LNCaP clone FGC (cell line): ENCODE results near the gene SOCS2.
A peak's percentile ranks its signal among the peaks of the same experiment; 100 is the strongest.

Source experiments
- DNase-seq: peaks from one replicate; pipeline ENCODE4 v3.0.0-alpha.2; 2011; ENCODE audit warnings: low read depth
- H3K4me3 ChIP-seq: 2 replicates; pipeline ENCODE4 v1.5.1; 2011; ENCODE audit warnings: mild to moderate bottlenecking, low read depth, low read length, control low read depth
- TF ChIP-seq, protein P1 (sequence below): IDR thresholded peaks from 2 replicates; pipeline ENCODE4 v1.5.1; 2012; ENCODE audit warnings: mild to moderate bottlenecking; ENCODE audit not compliant: control insufficient read depth, insufficient read depth; ENCODE audit errors: extremely low read depth

SOCS2 gene

GRCh38 chr12:93536766-93537488 lies 35.5 kb upstream of the SOCS2 start:
- DNase-seq = no peak
- TF ChIP-seq, protein P1, sequence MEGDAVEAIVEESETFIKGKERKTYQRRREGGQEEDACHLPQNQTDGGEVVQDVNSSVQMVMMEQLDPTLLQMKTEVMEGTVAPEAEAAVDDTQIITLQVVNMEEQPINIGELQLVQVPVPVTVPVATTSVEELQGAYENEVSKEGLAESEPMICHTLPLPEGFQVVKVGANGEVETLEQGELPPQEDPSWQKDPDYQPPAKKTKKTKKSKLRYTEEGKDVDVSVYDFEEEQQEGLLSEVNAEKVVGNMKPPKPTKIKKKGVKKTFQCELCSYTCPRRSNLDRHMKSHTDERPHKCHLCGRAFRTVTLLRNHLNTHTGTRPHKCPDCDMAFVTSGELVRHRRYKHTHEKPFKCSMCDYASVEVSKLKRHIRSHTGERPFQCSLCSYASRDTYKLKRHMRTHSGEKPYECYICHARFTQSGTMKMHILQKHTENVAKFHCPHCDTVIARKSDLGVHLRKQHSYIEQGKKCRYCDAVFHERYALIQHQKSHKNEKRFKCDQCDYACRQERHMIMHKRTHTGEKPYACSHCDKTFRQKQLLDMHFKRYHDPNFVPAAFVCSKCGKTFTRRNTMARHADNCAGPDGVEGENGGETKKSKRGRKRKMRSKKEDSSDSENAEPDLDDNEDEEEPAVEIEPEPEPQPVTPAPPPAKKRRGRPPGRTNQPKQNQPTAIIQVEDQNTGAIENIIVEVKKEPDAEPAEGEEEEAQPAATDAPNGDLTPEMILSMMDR = no peak
- no peak overlapping the region for H3K4me3 ChIP-seq

GRCh38 chr12:93537769-93538168 lies 34.7 kb upstream of the SOCS2 start:
- H3K4me3 ChIP-seq = no peak overlapping the region
- no peak for DNase-seq
- TF ChIP-seq, protein P1 = no peak

- H3K4me3 ChIP-seq = no peak overlapping the region
- TF ChIP-seq, protein P1 = no peak
- no peak for DNase-seq
These were observed 32.7 kb upstream of the SOCS2 start for GRCh38 chr12:93539821-93540220.

- no peak for DNase-seq
- TF ChIP-seq, protein P1 = no peak
These were observed 32.0 kb upstream of the SOCS2 start for GRCh38 chr12:93540466-93540865.

DNA sequence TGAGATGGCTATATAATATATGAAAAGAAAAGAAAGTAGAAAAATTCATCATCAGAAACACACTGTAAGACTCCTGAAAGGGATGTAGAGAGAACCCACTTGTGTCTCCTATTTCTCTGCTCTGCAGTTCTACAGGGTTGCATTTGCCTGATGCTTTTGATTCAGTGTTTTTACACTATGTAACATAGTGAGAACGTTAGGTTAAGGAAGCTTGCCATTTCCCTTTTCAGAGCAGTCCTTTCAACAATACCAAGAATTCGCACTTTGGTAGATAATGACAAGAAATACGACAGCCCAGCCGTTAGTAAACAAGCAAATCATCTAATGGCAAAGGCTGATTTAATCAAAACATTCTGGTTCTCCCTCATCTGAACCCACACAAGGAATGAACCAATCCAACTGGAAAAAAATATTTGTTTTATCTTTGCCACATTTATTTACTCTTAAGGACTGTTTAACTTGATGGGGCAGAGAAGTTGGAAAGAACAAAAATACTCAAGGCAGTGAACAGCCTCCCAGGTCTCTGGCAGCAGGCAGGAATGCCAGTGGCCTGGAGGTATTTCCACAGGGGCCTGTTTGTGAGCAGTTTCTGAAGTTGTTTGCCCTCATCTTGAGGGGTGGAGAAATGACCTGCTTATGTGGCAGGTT lies 30.8 kb upstream of the SOCS2 start:
- DNase-seq = peak; percentile 69
- TF ChIP-seq, protein P1 = no peak
- H3K4me3 ChIP-seq = no peak overlapping the region

More at GRCh38 chr12:93540466-93540865, 32.0 kb upstream of the SOCS2 start:
- H3K4me3 ChIP-seq = no peak overlapping the region

DNA sequence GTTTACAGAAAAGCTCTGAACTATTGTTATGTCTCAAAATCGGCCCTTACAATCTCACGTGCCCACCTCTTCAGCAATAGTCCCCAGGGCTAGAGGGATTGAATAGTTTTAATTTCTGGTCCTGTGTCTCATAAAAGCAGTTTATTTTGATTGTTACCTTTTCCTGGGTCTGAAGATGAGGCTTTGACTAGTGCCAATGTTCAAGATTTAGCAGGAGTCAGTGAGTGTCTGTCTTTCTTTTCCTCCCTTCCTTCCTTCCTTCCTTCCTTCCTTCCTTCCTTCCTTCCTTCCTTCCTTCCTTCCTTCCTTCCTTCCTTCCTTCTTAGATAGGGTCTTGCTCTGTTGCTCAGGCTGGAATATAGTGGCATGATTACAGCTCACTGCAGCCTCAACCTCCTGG lies 24.7 kb upstream of the SOCS2 start:
- TF ChIP-seq, protein P1 = no peak

More for the DNA sequence above, 24.7 kb upstream of the SOCS2 start:
- no peak for DNase-seq
- H3K4me3 ChIP-seq = no peak overlapping the region
